HG03442 (cell line): ENCODE data around the gene ADGRV1.
"Not testable (repeated sequence)": the region's sequence is repeated elsewhere in the genome, so short reads cannot be mapped to it uniquely, and the experiment has no call there.

ENCODE experiments used
- ATAC-seq: cut with Tn5 transposase; IDR thresholded peaks from one replicate; pipeline ENCODE4 v1.9.1; 2021; ENCODE audit warnings: mild to moderate bottlenecking, moderate library complexity; ENCODE audit not compliant: unreplicated experiment

ADGRV1 gene

DNA sequence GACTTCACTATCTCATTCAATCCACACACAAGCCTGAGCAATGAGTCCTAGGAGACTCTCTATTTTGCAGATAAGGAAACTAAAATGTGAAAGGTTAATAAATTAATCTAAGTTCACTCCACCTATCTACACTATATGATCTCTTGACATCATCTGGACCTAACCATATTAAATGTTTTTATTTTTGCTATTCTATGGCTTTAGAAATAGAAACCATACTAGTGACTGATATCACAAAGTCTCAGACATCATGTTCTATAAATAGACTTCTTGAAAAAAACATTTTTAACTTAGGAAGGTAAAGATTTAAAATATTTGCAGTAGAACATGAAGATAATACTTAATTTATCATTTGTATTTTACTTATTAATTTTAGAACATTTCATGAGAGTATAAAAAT is 9.4 kb upstream of the ADGRV1 start:
- ATAC-seq: no peak

DNA sequence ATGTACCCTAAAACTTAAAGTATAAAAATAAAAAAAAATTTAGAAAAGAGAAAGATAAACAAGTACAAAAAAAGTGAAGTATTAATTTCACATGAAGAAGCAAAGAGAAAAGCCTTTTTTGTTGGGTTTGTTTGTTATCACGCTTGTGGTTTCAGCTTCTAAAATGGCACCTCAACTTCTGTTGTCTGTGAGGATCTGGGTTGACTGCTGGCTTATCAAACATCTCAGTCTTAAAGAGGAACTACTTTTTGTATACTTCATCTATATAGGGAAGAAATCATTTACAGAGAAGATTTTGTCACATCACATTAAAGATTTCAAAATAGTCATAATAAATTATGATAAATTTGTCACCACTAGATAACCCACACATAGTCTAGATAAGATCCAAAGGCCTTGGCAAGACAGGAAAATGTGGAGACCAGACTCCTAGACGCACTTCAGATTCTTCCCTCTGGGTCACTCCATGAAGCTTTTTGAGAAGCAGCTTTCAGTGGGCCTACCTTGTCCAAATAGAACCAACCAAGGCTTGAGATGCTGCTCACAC is 8.8 kb upstream of the ADGRV1 start:
- no peak for ATAC-seq

DNA sequence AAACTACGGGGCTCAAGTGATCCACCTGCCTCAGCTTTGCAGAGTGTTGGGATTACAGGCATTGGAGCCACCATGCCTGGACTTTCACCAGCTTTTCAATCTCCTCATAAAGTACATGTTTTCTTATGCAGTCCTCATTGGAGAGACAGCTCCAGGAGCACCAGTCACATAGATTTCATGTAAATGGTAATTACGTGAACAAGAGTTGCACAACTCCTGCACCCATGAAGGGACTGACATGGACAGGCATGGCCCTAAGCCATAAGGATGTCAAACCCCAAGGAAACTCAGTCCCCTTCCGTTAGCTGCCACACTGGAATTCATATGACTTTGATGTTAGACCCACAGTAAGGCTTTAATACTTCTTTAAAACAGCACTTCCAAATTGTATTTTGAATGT is 7.6 kb upstream of the ADGRV1 start:
- no peak for ATAC-seq

DNA sequence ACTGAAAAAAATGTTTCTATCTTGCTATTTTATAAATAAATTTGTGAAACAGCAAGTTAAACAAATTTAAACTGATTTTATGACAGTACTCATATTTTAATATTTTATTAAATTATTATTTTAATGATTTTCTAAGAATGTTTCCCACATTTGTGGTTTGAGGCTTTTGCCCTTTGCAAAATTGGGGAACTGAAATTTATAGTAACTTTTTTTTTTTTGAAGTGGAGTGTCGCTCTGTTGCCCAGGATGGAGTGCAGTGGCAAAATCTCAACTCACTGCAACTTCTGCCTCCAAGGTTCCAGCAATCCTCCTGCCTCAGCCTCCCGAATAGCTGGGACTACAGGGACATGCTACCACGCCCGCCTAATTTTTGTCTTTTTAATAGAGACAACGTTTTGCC is 7.2 kb upstream of the ADGRV1 start:
- no peak for ATAC-seq

DNA sequence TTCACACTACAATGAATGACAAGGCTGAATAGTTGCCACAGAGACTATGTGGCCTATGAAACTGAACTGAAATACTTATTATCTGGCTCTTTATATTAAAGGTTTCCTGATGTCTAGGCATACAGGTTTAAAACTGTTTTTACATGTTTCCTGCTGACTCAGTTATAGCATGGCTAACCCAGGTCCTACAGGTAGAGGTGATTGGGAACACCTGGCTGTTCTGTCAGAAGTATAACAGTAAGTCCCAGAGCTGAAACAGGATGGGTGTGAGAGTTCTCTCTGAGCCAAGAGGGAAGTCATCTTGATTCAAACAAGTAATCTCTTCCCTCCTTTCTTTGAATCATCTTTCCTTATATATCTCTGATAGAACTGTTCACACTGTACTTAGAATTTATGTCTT is 4.9 kb upstream of the ADGRV1 start:
- ATAC-seq: no peak

DNA sequence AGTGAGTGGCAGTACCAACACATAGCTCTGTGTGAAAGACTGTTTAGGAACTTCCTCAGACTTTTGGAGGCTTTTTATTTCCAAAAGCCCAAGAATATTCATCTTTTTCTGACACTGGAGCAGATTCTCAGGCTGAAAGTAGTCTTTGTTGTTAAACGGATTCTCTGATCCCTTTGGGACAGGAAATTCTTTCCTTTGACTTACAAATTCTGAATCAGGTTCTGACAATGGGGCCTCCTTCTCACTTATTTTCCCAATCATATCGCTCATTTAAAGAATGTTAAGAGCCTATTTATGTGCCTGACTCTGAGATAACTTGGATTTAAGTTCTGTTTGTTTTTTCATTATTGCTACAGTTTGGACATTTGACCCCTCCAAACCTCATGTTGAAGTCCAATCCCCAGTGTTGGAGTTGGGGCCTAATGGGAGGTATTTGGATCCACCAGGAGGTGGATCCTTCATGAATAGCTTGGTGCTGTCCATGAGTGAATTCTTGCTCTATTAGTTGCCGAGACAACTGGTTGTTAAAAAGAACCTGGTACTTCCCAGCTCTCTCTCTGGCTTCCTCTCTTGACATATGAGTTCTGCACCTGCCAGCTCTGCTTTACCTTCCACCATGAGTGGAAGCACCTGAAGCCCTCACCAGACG is 4.1 kb upstream of the ADGRV1 start:
- no peak for ATAC-seq

DNA sequence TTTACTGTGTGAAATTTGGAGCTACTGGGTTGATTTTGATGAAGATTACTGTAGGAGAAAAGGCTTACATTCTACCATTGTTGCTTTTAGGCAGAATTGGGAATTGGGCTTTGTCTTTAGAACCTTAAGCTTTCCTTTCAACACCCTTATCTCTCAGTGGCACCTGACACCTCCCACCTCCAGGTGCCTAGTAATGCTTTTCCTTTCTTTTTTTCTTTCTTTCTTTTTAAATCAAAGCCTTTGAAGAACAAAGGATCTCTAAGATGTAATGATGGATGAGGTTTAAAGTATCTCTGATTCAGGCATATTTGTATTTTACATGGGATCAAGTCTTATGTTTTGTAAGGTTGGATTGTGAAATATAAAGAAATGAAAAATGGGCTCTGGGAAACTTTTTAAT is 2.9 kb upstream of the ADGRV1 start:
- ATAC-seq: no peak

DNA sequence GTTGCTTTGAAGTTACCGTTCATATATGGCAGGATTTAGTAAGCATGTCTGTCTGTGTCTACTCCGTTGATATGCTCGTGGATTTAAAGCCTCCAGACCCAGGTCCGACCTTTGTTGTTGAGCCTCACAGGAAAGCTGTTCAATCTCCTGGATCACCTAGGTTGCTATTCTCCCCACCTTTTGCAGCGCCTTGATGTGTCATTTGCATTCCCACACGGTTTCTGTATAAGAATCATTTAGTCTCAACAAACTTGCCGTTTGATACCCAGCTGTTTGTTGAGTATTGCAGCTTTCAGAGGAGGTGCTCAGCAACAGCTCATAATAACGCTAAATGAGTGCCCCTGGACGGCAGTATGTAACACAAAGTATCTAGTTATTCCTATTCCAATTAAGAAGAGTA is 1.2 kb upstream of the ADGRV1 start:
- no peak for ATAC-seq

DNA sequence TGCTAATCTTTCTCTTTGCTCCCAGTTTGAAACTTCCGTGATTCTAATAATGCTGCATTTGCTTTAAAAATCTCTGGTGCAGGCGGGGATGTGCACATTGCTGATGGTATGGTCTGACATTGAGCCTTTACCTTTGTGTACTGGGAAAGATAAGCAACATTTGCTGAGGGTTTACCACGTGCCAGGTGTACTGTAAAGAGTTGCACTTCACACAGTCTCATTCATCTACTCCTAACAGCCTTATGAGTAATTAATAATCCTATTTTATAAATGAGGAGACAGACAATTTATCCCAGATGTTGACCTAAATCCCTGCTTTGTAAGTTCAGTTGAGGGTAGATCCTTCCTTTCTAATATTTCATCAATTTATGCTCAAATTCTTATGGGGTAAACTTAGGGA is 726 bp upstream of the ADGRV1 start:
- ATAC-seq: no peak

DNA sequence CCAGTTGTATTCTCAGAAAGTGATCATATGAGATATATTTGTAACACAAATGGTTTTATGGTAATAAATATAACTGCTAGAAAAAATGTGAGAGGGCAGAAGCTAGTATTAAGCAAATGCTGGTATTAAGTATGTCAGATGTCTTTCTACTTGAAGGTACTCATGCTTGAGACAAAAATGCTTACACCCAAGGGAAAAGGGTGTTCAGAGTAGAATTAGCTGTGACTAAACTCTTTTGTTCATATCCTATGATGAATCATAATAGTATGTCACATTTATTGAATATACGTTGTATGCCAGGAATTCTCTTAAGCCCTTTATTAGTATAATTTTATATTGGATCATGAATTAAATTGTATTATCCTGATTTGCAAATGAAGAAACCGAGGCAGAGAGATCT is 2.2 kb downstream of the ADGRV1 start:
- no peak for ATAC-seq

DNA sequence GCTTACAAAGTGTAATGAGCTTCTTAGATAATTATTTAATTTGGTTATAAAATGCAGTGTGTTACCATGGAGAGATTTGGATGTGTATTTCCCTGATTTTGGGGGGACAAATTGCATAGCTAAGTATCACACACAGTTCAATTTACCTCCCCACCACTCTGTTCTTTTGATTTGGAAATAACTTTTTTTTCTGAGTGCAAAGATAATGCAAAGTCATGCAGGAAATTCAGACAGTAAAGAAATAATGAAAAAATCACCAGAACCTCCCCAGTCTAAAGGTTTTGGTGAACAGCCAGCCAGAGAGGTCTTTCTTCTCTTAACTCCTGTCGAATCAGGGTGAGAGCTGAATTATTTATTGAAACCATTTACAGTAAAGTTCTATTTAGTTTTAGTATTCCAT is 3.2 kb downstream of the ADGRV1 start:
- ATAC-seq: no peak

DNA sequence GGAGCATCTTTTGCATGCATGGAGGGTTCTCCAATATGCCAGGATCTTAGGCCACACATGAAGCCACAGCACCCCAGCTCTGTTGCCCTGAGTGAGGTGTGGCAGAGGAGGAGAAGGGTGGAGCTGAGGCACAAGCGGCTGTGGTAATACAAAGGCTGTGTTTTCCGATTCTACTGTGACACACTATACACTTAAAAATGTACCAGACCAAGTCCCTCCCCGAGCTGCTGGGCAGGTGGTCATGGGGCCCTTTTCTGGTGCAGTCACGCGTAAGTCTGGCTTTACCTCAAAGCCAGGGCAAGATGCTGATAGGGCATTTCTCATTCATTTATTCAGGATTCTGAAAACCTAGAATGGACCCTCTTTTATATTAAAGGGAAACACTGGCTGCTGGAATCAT is 3.7 kb downstream of the ADGRV1 start:
- no peak for ATAC-seq

DNA sequence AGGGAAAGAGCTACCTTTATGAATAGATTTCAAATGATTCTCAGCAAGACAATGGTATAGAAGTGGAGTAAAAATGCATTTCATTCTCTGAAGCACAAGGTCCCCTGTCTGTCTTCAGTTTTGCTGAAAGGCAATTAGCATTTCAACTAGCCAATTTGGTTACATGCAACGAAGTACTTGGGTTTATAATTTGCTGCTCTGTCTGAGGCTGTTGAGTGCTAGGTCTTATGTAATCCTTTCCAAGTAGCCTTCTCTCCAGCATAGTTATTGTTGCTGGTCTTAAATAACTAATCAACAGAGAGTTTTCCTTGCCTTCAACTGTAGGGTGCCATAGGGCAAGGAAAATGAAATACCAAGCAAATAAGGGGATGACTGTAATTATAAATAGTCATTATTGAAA is 4.5 kb downstream of the ADGRV1 start:
- ATAC-seq: no peak

DNA sequence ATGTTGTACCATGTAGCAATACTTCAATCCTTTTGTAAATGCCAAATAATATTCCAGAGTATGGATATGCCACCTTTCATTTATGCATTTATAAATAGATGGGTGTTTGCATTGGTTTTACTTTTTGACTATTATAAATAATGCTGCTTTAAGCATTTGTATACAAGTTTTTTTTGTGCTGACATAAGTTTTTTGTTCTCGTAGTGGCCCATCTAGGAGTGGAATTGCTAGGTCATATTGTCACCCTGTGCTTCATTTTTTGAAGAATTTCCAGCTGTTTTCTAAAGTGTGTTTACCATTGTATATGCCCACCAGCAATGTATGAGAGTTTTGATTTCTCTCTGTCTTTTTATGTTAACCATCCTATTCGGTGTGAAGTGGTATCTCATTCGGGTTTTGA is 6.9 kb downstream of the ADGRV1 start:
- no peak for ATAC-seq

DNA sequence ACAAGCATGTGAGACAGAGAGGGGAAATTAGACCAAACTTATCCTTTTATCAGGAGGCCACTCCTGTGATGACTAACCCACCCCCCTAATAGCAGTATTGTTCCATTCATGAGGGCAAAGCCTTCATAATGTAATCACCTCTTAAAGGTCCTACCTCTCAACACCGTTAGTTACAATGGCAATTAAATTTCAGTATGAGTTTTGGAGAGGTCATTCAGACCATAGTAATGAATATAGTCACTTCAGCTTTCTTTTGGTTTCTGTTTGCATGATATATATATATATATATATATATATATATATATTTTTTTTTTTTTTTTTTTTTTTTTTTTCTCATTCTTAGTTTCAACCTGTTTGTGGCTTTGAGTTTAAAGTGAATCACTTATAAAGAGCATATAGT is 10.5 kb downstream of the ADGRV1 start:
- ATAC-seq: no peak

DNA sequence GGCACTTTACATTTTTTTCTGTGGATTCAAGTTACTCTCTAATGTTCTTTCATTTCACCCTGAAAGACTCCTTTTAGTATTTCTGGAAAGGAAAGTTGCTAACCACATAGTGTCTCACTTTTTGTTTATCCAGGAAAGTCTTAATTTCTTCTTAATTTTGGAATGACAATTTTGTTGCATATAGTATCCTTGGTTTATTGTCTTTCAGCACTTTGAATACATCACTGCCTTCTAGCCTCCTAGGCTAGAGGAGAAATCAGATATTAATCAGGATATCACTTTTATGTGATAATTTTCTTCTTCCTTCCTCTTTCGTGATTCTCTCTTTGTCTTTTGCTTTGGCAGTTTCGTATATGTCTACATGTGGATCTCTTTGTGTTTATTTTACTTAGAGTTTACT is 11.4 kb downstream of the ADGRV1 start:
- ATAC-seq: no peak

DNA sequence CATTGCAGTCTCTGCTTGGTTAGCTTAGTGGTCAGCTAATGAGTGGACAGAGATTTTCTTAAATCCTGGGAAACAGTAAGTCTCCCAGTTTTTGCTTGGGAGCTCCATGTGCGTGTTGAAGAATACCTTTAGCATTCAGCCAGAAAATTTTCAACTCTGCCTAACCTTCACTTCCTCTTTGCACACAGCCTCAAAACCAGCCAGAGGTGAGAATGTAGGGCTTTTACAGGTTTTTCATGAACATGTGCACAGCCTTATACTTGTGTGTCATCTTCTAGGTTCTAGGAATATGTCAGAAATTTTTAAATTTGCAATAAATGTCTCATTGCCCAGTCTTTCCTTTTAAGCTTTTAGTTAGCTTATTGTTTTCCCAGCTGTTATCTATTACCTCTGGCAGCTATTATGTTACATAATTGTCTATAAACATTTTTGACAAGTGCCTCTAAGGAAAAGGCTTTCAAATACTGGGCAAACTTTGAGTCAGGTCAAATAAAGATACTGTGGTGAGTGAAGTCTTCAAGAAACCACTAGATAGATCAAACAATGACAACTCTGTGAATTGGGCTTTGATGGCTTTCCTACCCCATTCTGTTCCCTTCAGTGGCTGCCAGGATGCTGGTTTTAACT is 12.7 kb downstream of the ADGRV1 start:
- ATAC-seq: no peak

DNA sequence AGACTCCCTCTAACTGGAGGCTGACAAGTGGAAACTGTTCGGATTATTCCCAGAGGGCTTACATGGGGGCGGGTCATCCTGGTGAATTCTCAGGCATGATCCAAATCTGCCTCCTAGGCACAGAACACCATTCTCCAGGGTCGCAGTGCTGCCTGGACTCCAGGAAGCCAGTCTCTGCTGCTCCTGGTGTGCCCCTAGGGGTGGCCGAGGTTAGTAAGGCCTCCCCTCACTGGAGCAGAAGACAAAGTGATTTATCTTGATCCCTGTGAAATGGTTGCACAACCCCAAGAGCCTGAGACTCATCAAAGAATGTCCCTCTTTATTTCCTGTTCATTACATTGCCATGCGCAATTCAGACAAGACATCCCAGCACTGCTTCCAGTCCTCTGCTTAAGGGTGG is 17.1 kb downstream of the ADGRV1 start:
- ATAC-seq: no peak

DNA sequence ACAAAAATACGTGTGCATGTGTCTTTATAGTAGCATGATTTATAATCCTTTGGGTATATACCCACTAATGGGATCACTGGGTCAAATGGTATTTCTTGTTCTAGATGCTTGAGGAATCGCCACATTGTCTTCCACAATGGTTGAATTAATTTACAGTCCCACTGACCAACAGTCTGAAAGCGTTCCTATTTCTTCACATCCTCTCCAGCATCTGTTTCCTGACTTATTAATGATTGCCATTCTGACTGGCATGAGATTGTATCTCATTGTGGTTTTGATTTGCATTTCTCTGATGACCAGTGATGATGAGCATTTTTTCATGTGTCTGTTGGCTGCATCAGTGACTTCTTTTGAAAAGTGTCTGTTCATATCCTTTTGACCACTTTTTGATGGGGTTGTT is 18.0 kb downstream of the ADGRV1 start:
- ATAC-seq: not testable (repeated sequence)

DNA sequence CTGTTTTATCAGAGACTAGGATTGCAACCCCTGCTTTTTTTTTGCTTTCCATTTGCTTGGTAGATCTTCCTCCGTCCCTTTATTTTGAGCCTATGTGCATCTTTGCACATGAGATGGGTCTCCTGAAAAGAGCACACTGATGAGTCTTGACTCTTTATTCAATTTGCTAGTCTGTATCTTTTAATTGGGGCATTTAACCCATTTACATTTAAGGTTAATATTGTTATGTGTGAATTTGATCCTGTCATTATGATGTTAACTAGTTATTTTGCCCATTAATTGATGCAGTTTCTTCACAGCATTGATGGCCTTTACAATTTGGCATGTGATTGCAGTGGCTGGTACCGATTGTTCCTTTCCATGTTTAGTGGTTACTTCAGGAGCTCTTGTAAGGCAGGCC is 21.3 kb downstream of the ADGRV1 start:
- ATAC-seq: not testable (repeated sequence)

DNA sequence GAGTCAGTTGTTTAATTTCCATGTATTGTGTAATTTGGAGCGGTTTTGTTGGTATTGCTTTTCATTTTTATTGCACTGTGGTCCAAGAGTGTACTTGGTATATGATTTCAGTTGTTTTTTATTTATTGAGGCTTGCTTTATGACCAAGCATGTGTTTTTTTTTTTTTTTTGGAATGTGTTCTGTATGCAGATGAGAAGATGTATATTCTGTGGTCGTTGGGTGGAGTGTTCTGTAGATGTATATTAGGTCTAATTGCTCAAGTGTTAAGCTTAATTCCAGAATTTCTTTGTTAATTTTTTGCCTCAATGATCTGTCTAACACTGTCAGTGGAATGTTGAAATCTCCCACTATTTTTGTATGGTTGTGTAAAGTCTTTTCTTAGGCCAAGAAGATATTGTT is 23.4 kb downstream of the ADGRV1 start:
- no peak for ATAC-seq

DNA sequence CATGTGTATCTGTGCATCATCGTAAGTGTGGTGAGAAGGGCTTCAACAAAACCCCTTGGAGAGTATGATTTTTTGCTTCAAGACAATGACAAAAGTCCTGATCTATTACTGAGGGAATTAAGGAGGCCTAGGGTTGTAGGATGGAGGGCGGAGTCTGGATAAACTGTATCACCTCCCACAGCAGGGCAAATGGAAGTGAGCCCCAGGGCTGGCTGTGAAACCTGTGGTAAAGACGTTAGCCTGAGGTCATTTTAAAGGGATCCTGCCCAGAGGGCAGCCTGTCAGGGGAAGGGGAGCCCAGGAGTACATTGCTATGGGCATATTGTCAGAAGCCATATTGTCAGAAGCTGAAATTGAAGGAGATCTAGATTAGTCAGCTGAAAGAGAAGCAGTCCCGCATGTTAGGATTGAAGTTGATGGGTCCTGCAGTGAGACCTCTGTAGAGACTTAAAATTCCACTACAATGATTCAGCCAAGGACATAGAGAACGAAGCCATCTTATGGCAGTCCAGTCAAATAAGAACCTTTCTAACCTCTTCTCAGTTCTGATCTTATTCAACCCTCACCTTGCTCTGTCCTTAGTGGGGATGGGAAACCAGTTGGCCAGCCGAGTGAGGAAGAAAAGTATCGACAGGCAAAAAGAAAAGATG is 26.9 kb downstream of the ADGRV1 start:
- ATAC-seq: peak; percentile 47
